Skeletal muscle satellite cell (primary cell): ENCODE measurements around the gene ATF1. TPM values are rescaled to one million over a fixed set of nuclear protein-coding genes. Genes with fewer than 3 reads are reported as not detected.

Experiments used
- H3K27me3 ChIP-seq: 2 replicates; pipeline ENCODE4 v1.7.0; 2013; ENCODE audit warnings: low read length; ENCODE audit not compliant: control insufficient read depth, insufficient read depth
- H3K36me3 ChIP-seq: 2 replicates; pipeline ENCODE4 v1.7.0; 2013; ENCODE audit warnings: mild to moderate bottlenecking, control low read depth, low read length; ENCODE audit not compliant: insufficient read depth
- H3K4me1 ChIP-seq: 2 replicates; pipeline ENCODE4 v1.7.0; 2013; ENCODE audit warnings: low read length; ENCODE audit not compliant: control insufficient read depth, insufficient read depth
- H3K4me2 ChIP-seq: 2 replicates; pipeline ENCODE4 v1.7.0; 2013; ENCODE audit warnings: mild to moderate bottlenecking, low read length
- H3K4me3 ChIP-seq: 2 replicates; pipeline ENCODE4 v1.7.0; 2013; ENCODE audit warnings: low read length
- H3K9ac ChIP-seq: 2 replicates; pipeline ENCODE4 v1.7.0; 2013; ENCODE audit warnings: mild to moderate bottlenecking, low read depth, low read length, moderate library complexity
- H3K9me3 ChIP-seq: replicated peaks from 2 replicates; pipeline ENCODE4 v1.7.0; 2013; ENCODE audit warnings: mild to moderate bottlenecking, control low read depth, low read length
- total RNA-seq: library from RNA; depleted of rRNA; stranded (reverse); fragments of >200 nt; gene quantifications from 2 replicates; pipeline ENCODE4 v1.2.3, GENCODE V29; 2012; rRNA removed

The ATF1 gene
- total RNA-seq, result 17.0 and 26.4 TPM in 2 replicates

GRCh38 chr12:50763639-50764285, at the start of gene ATF1:
Gene ATF1 (plus strand): TSS chr12:50764101. CDS start chr12:50780146, 16,045 bp downstream.
- Histone ChIP-seq H3K9ac (peak within 1 kb of the TSS; percentile 97), H3K36me3 (no peaks in the 10 kb centered on the region), H3K4me1 (peaks cover 7% of the 10 kb centered on the region), H3K4me2 (peak within 1 kb of the TSS; percentile 96), H3K9me3 (no peaks in the 10 kb centered on the region), H3K4me3 (peak within 1 kb of the TSS; percentile 93), H3K27me3 (no peaks in the 10 kb centered on the region)

- H3K27me3 ChIP-seq, result no peaks in the 10 kb centered on the region
- no peaks in the 10 kb centered on the region for H3K9me3 ChIP-seq
- H3K4me1 ChIP-seq, result no peaks in the 10 kb centered on the region
- H3K36me3 ChIP-seq, result peaks cover 22% of the 10 kb centered on the region
- no peak overlapping the region for H3K4me2 ChIP-seq
- H3K9ac ChIP-seq, result no peak overlapping the region
- no peak overlapping the region for H3K4me3 ChIP-seq
These were observed 48.7 kb upstream of the ATF1 start for GRCh38 chr12:50715174-50715573.

GRCh38 chr12:50718760-50719159, 45.1 kb upstream of the ATF1 start:
- Histone ChIP-seq H3K4me3 (no peak overlapping the region), H3K4me1 (no peaks in the 10 kb centered on the region), H3K9ac (no peak overlapping the region), H3K36me3 (peaks cover 35% of the 10 kb centered on the region), H3K9me3 (no peaks in the 10 kb centered on the region), H3K27me3 (no peaks in the 10 kb centered on the region), H3K4me2 (no peak overlapping the region)

- H3K4me1 ChIP-seq, result peaks cover 3% of the 10 kb centered on the region
- H3K9ac ChIP-seq, result no peak overlapping the region
- H3K4me2 ChIP-seq, result no peak overlapping the region
- H3K36me3 ChIP-seq, result peaks cover 39% of the 10 kb centered on the region
- H3K9me3 ChIP-seq, result no peaks in the 10 kb centered on the region
- H3K27me3 ChIP-seq, result no peaks in the 10 kb centered on the region
- no peak overlapping the region for H3K4me3 ChIP-seq
These were observed 43.8 kb upstream of the ATF1 start for GRCh38 chr12:50720085-50720484.

GRCh38 chr12:50720501-50720900, 43.4 kb upstream of the ATF1 start:
- H3K27me3 ChIP-seq, result no peaks in the 10 kb centered on the region
- no peak overlapping the region for H3K4me2 ChIP-seq
- H3K9ac ChIP-seq, result no peak overlapping the region
- no peaks in the 10 kb centered on the region for H3K9me3 ChIP-seq
- H3K36me3 ChIP-seq, result peaks cover 41% of the 10 kb centered on the region
- no peak overlapping the region for H3K4me3 ChIP-seq
- peaks cover 3% of the 10 kb centered on the region for H3K4me1 ChIP-seq

- Histone ChIP-seq H3K9me3 (no peaks in the 10 kb centered on the region), H3K4me2 (no peak overlapping the region), H3K36me3 (peaks cover 46% of the 10 kb centered on the region), H3K27me3 (no peaks in the 10 kb centered on the region), H3K4me3 (no peak overlapping the region), H3K4me1 (peaks cover 3% of the 10 kb centered on the region), H3K9ac (no peak overlapping the region)
These were observed 40.0 kb upstream of the ATF1 start for GRCh38 chr12:50723865-50724264.

- peaks cover 50% of the 10 kb centered on the region for H3K36me3 ChIP-seq
- H3K4me3 ChIP-seq, result no peak overlapping the region
- no peak overlapping the region for H3K9ac ChIP-seq
- no peaks in the 10 kb centered on the region for H3K9me3 ChIP-seq
- H3K27me3 ChIP-seq, result no peaks in the 10 kb centered on the region
- H3K4me2 ChIP-seq, result no peak overlapping the region
- H3K4me1 ChIP-seq, result peaks cover 3% of the 10 kb centered on the region
These were observed 38.6 kb upstream of the ATF1 start for GRCh38 chr12:50725011-50725942.

- H3K9me3 ChIP-seq, result no peaks in the 10 kb centered on the region
- peaks cover 52% of the 10 kb centered on the region for H3K36me3 ChIP-seq
These were observed 36.4 kb upstream of the ATF1 start for GRCh38 chr12:50727466-50727865.

GRCh38 chr12:50728417-50728816, 35.5 kb upstream of the ATF1 start:
- H3K9me3 ChIP-seq, result no peaks in the 10 kb centered on the region
- peaks cover 43% of the 10 kb centered on the region for H3K36me3 ChIP-seq
- no peak overlapping the region for H3K9ac ChIP-seq
- H3K4me2 ChIP-seq, result no peak overlapping the region
- peaks cover 14% of the 10 kb centered on the region for H3K4me1 ChIP-seq
- no peak overlapping the region for H3K4me3 ChIP-seq
- no peaks in the 10 kb centered on the region for H3K27me3 ChIP-seq

More at GRCh38 chr12:50727466-50727865, 36.4 kb upstream of the ATF1 start:
- Histone ChIP-seq H3K27me3 (no peaks in the 10 kb centered on the region), H3K4me2 (no peak overlapping the region), H3K4me1 (peaks cover 8% of the 10 kb centered on the region), H3K4me3 (no peak overlapping the region), H3K9ac (no peak overlapping the region)

- Histone ChIP-seq H3K9me3 (no peaks in the 10 kb centered on the region), H3K4me1 (peaks cover 14% of the 10 kb centered on the region), H3K27me3 (no peaks in the 10 kb centered on the region), H3K4me3 (no peak overlapping the region), H3K9ac (no peak overlapping the region), H3K36me3 (peaks cover 41% of the 10 kb centered on the region), H3K4me2 (no peak overlapping the region)
These were observed 35.1 kb upstream of the ATF1 start for GRCh38 chr12:50728841-50729240.

- Histone ChIP-seq H3K9ac (no peak overlapping the region), H3K4me2 (no peak overlapping the region), H3K4me1 (peaks cover 11% of the 10 kb centered on the region), H3K27me3 (no peaks in the 10 kb centered on the region), H3K9me3 (no peaks in the 10 kb centered on the region), H3K36me3 (peaks cover 32% of the 10 kb centered on the region), H3K4me3 (no peak overlapping the region)
These were observed 31.3 kb upstream of the ATF1 start for GRCh38 chr12:50732591-50732990.
